Measurements from ENCODE around the gene CAMK2B.
A peak's percentile ranks its signal among the peaks of the same experiment; 100 is the strongest.

The CAMK2B gene

DNA sequence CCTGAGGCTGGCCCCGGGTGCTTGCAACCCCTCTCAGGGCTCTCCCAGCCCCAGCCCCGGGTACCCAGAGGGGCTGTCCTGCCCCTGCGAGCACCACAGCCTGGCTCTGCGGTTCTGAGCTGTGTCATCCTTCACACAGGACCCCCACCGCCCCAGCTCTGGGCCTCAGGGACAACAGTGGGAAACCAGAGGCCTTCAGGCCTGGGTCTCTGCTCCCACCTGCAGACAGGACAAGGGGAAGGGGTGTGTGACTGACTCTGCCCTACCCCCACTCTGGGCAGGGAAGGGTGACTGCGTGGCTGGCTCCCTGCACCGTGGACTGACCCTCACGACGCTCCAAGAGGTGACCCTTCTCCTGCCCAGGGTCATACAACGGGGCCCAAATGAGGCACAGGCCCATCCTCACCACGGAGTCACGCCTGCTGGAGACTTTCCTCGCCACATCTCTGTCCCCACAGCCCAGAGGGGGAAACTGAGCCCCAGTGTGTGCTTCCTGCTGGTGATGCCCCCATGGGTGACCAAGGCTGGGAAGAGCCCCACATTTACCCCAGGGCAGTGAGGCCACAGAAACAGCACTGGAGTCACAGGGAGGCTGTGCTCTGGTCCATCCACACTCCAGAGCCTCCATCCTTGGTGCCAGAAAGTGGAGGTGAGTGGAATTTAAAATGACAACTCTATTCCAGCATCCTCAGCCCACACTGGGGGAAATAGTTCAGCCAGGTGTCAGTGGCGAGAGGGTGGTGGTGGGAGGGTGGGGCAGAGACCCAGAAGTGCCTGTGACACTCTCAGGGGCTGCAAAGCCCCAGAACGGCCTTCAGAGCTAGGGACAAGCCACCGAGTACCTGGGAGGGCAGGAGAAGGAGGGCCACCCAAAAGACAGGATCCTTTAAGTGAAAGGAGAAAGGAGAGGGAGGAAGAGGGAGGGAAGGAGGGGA lies 13.6 kb downstream of the CAMK2B start:
- H4K5ac ChIP-seq (ENCODE audit: low read length), result no peak overlapping the region
- no peak overlapping the region for H2BK120ac ChIP-seq (ENCODE audit: low read depth, low read length)
- H2BK5ac ChIP-seq (ENCODE audit: low read length), result no peak overlapping the region
- H3K27me3 ChIP-seq (ENCODE audit: insufficient read depth, low read length, poor library complexity), result peaks cover 6% of the 10 kb centered on the region
- H3K56ac ChIP-seq (ENCODE audit: low read length), result no peak overlapping the region
- H2BK15ac ChIP-seq (replicated peaks; ENCODE audit: low read depth), result no peak overlapping the region
- no peak overlapping the region for H4K8ac ChIP-seq (ENCODE audit: low read depth, low read length)
- no peak overlapping the region for H3K4me2 ChIP-seq (ENCODE audit: low read length)
- H3K27ac ChIP-seq (ENCODE audit: low read depth, low read length), result no peak overlapping the region
- H3K79me1 ChIP-seq (ENCODE audit: low read length), result no peaks in the 10 kb centered on the region
- H3K79me2 ChIP-seq (ENCODE audit: control insufficient read depth, insufficient read depth, low read length), result no peaks in the 10 kb centered on the region
- DNase-seq, result no peak
- H2AK5ac ChIP-seq (ENCODE audit: low read length), result no peak overlapping the region
- H3K23ac ChIP-seq (ENCODE audit: low read length), result no peak overlapping the region
- no peak overlapping the region for H3K9ac ChIP-seq (ENCODE audit: low read length)
- no peaks in the 10 kb centered on the region for H3K4me1 ChIP-seq (ENCODE audit: control insufficient read depth, low read depth, low read length)
- no peak overlapping the region for H3K18ac ChIP-seq (ENCODE audit: low read length)
- H3K4me3 ChIP-seq (ENCODE audit: low read length), result no peak overlapping the region
- no CpG with 5 or more reads among the region's 16 CpGs for WGBS (ENCODE audit: extremely low coverage, insufficient coverage, low lambda C conversion rate)
- no peak overlapping the region for H3K4ac ChIP-seq (ENCODE audit: low read depth, low read length)
- H3K36me3 ChIP-seq (ENCODE audit: control insufficient read depth, insufficient read depth, low read length), result no peaks in the 10 kb centered on the region

DNA sequence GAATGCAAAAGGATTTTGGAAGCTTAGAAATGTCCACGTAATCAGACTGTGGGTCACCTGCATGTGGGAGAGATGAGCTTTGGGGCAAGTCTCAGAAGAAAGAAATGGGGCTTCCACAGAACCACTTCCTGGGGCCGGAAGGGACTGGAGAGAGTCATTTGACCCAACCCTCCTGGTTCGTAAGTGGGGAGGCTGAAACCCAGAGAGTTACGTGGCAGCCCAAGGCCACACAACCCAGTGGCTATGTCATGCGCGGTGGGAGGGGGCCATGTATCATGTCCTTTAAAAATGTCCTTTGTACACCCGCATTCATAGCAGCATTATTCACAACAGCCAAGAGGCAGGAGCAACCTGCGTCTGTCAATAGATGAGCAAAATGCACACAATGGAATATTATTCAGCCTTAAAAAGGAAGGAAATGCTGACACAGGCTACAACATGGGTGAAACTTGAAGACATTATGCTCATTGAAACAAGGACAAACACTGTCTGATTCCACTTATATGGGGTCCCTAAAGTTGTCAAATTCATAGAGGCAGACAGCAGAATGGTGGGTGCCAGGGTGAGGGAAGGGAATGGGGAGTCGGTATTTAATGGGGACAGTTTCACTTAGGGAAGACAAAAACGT lies 15.1 kb downstream of the CAMK2B start:
- H3K4me3 ChIP-seq (ENCODE audit: low read length), result no peak overlapping the region

DNA sequence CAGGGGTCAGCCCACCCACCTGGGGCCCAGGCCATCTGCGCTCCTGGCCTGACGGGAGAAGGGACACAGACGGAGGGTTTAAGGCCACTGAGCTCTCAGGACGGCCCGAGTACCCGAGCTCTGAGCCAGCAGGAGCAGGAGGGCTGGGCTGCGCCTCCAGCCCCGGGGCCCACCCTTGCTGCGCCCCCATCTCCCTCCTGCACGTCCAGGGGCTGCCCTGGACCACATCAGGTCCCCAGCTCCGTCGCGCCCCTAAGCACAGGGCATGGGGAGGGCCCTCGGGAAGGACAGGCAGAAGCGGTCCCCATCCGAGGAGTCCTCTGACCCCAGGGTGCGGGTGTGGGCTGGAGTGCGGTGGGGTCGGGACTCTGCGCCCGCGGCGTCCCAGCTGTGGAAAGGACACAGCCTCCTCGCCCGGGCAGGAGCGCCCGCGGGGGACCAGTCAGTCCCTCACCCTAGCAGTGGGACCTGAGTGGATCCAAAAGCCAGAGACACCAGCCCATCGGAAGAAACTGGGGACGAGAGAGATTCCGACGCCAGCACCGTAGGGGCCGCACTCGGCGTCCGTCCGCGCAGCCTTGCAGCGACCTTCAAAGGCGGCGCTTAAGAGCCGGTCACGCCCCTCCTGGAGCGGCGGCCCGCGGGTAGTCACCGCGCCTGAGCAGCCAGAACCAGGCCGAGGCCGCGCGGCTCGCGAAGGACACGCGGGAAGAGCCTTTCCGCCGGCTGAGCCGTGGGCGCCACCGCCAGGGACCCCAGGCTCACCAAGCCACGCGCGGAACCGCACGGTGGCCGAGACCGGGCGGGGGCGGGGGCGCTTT lies 15.9 kb downstream of the CAMK2B start:
- no peaks in the 10 kb centered on the region for H3K4me1 ChIP-seq (ENCODE audit: control insufficient read depth, low read depth, low read length)
- no peaks in the 10 kb centered on the region for H3K36me3 ChIP-seq (ENCODE audit: control insufficient read depth, insufficient read depth, low read length)
- DNase-seq, result peak; percentile 57
- no peak overlapping the region for H3K4ac ChIP-seq (ENCODE audit: low read depth, low read length)
- H3K4me3 ChIP-seq (ENCODE audit: low read length), result no peak overlapping the region
- no peak overlapping the region for H2BK15ac ChIP-seq (replicated peaks; ENCODE audit: low read depth)
- no peak overlapping the region for H2AK5ac ChIP-seq (ENCODE audit: low read length)
- no peaks in the 10 kb centered on the region for H3K79me2 ChIP-seq (ENCODE audit: control insufficient read depth, insufficient read depth, low read length)
- peak overlapping the region; percentile 75 for H3K56ac ChIP-seq (ENCODE audit: low read length)
- peak overlapping the region; percentile 50 for H3K4me2 ChIP-seq (ENCODE audit: low read length)
- H3K79me1 ChIP-seq (ENCODE audit: low read length), result no peaks in the 10 kb centered on the region
- no peak overlapping the region for H4K8ac ChIP-seq (ENCODE audit: low read depth, low read length)
- H4K5ac ChIP-seq (ENCODE audit: low read length), result no peak overlapping the region
- no peak overlapping the region for H3K27ac ChIP-seq (ENCODE audit: low read depth, low read length)
- no CpG with 5 or more reads among the region's 73 CpGs for WGBS (ENCODE audit: extremely low coverage, insufficient coverage, low lambda C conversion rate)
- peaks cover 6% of the 10 kb centered on the region for H3K27me3 ChIP-seq (ENCODE audit: insufficient read depth, low read length, poor library complexity)
- H3K9ac ChIP-seq (ENCODE audit: low read length), result peak overlapping the region; percentile 59
- no peak overlapping the region for H2BK5ac ChIP-seq (ENCODE audit: low read length)
- H2BK120ac ChIP-seq (ENCODE audit: low read depth, low read length), result no peak overlapping the region
- H3K18ac ChIP-seq (ENCODE audit: low read length), result no peak overlapping the region
- H3K23ac ChIP-seq (ENCODE audit: low read length), result peak overlapping the region; percentile 66

More for the DNA sequence above, 15.1 kb downstream of the CAMK2B start:
- DNase-seq, result no peak
- Histone ChIP-seq H2BK120ac (ENCODE audit: low read depth, low read length) (no peak overlapping the region), H3K4me2 (ENCODE audit: low read length) (no peak overlapping the region), H4K8ac (ENCODE audit: low read depth, low read length) (no peak overlapping the region), H3K4me1 (ENCODE audit: control insufficient read depth, low read depth, low read length) (no peaks in the 10 kb centered on the region), H3K79me1 (ENCODE audit: low read length) (no peaks in the 10 kb centered on the region), H3K18ac (ENCODE audit: low read length) (no peak overlapping the region), H2BK15ac (replicated peaks; ENCODE audit: low read depth) (no peak overlapping the region), H3K27ac (ENCODE audit: low read depth, low read length) (no peak overlapping the region), H4K5ac (ENCODE audit: low read length) (no peak overlapping the region), H3K9ac (ENCODE audit: low read length) (peak overlapping the region; percentile 59), H3K56ac (ENCODE audit: low read length) (peak overlapping the region; percentile 75), H3K79me2 (ENCODE audit: control insufficient read depth, insufficient read depth, low read length) (no peaks in the 10 kb centered on the region), H3K4ac (ENCODE audit: low read depth, low read length) (no peak overlapping the region), H3K27me3 (ENCODE audit: insufficient read depth, low read length, poor library complexity) (peaks cover 6% of the 10 kb centered on the region), H2AK5ac (ENCODE audit: low read length) (no peak overlapping the region), H2BK5ac (ENCODE audit: low read length) (no peak overlapping the region), H3K23ac (ENCODE audit: low read length) (no peak overlapping the region), H3K36me3 (ENCODE audit: control insufficient read depth, insufficient read depth, low read length) (no peaks in the 10 kb centered on the region)
- WGBS (ENCODE audit: extremely low coverage, insufficient coverage, low lambda C conversion rate), result no CpG with 5 or more reads among the region's 10 CpGs

DNA sequence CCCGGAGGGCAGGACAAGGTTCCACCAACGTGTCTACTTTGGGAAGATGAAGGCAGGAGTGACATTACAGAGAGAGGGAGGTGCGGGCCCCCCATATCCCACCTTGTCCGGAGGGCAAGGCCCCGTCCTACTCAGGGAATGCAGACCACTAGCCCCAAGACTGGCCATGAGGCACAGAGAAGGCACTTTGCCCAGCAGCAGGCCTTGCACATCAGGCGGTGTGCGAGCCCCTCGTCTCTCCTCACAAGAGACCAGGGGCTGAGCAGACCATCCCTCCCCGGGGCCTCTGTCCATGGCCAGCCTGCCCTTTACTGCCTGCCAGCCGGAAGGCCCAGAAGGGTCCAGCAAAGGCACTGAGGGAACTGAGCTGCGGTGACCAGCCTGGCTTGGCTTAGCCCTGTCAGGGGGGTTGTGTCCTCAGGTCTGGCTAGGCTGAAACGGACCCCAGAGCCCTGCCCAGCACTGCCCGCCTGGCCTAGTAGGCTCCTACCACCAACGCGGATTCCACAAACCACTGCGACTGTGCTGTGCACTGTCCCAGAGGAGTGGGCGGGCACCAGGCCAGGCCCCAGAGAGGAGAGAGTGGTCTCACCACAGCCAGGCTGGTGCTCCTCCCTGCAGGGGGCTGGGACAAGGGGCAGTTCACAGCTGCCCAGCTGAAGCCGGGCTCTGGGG lies 16.7 kb downstream of the CAMK2B start:
- Histone ChIP-seq H3K4me1 (ENCODE audit: control insufficient read depth, low read depth, low read length) (no peaks in the 10 kb centered on the region), H3K79me1 (ENCODE audit: low read length) (no peaks in the 10 kb centered on the region), H2BK15ac (replicated peaks; ENCODE audit: low read depth) (no peak overlapping the region), H3K4me3 (ENCODE audit: low read length) (no peak overlapping the region), H3K4me2 (ENCODE audit: low read length) (no peak overlapping the region), H3K9ac (ENCODE audit: low read length) (no peak overlapping the region), H3K23ac (ENCODE audit: low read length) (no peak overlapping the region), H3K4ac (ENCODE audit: low read depth, low read length) (no peak overlapping the region), H2BK120ac (ENCODE audit: low read depth, low read length) (no peak overlapping the region), H3K18ac (ENCODE audit: low read length) (no peak overlapping the region), H3K79me2 (ENCODE audit: control insufficient read depth, insufficient read depth, low read length) (no peaks in the 10 kb centered on the region), H4K8ac (ENCODE audit: low read depth, low read length) (no peak overlapping the region), H4K5ac (ENCODE audit: low read length) (no peak overlapping the region), H2AK5ac (ENCODE audit: low read length) (no peak overlapping the region), H3K27me3 (ENCODE audit: insufficient read depth, low read length, poor library complexity) (peaks cover 6% of the 10 kb centered on the region), H3K27ac (ENCODE audit: low read depth, low read length) (no peak overlapping the region), H3K36me3 (ENCODE audit: control insufficient read depth, insufficient read depth, low read length) (no peaks in the 10 kb centered on the region), H3K56ac (ENCODE audit: low read length) (no peak overlapping the region), H2BK5ac (ENCODE audit: low read length) (no peak overlapping the region)
- no CpG with 5 or more reads among the region's 18 CpGs for WGBS (ENCODE audit: extremely low coverage, insufficient coverage, low lambda C conversion rate)
- DNase-seq, result no peak

DNA sequence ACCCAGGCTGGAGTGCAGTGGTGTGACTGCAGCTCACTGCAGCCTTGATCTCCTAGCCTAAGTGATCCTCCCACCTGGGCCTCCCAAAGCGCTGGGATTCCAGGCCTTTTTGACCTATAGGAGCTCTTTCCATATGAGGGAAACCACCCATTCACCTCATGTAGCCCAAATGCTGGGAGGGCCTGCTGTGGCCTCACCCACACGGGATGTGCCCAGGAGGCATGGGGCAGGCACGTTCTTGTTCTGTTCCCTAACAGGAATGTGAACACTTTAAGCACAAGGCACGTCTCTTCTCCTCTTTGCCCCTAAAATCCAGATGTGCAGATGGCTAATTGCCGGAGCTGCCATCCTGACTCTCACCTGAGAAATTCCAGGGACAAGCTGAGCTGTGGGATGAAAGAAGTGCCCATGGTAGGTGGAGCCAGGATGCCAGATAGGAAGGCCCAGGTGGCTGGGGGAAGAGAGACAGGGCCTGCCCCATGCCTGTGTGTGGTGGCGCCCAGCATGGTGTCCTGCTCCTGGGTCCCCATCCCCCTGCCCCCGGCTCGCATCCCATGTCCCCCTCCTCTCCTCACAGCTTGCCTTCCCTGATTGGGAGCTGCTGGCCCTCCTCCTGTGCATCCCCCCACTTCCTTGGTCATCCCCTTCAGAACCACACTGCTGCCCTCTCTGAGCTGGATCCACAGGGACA lies 17.3 kb downstream of the CAMK2B start:
- no peak overlapping the region for H3K56ac ChIP-seq (ENCODE audit: low read length)
- no peak overlapping the region for H4K8ac ChIP-seq (ENCODE audit: low read depth, low read length)
- H3K4me2 ChIP-seq (ENCODE audit: low read length), result no peak overlapping the region
- no peak overlapping the region for H2BK120ac ChIP-seq (ENCODE audit: low read depth, low read length)
- no peak overlapping the region for H3K27ac ChIP-seq (ENCODE audit: low read depth, low read length)
- H2BK15ac ChIP-seq (replicated peaks; ENCODE audit: low read depth), result no peak overlapping the region
- no peak overlapping the region for H3K4ac ChIP-seq (ENCODE audit: low read depth, low read length)
- H3K23ac ChIP-seq (ENCODE audit: low read length), result no peak overlapping the region
- no peak overlapping the region for H2AK5ac ChIP-seq (ENCODE audit: low read length)
- no peak overlapping the region for H3K4me3 ChIP-seq (ENCODE audit: low read length)
- no peak for DNase-seq
- peaks cover 6% of the 10 kb centered on the region for H3K27me3 ChIP-seq (ENCODE audit: insufficient read depth, low read length, poor library complexity)
- no peaks in the 10 kb centered on the region for H3K4me1 ChIP-seq (ENCODE audit: control insufficient read depth, low read depth, low read length)
- H2BK5ac ChIP-seq (ENCODE audit: low read length), result no peak overlapping the region
- no peak overlapping the region for H3K18ac ChIP-seq (ENCODE audit: low read length)
- no peaks in the 10 kb centered on the region for H3K79me2 ChIP-seq (ENCODE audit: control insufficient read depth, insufficient read depth, low read length)
- no peaks in the 10 kb centered on the region for H3K36me3 ChIP-seq (ENCODE audit: control insufficient read depth, insufficient read depth, low read length)
- no CpG with 5 or more reads among the region's 8 CpGs for WGBS (ENCODE audit: extremely low coverage, insufficient coverage, low lambda C conversion rate)
- H4K5ac ChIP-seq (ENCODE audit: low read length), result no peak overlapping the region
- no peak overlapping the region for H3K9ac ChIP-seq (ENCODE audit: low read length)
- no peaks in the 10 kb centered on the region for H3K79me1 ChIP-seq (ENCODE audit: low read length)
